OCI-LY1 (cell line): ENCODE data around the gene DGKA.

Source experiments
- H2AFZ ChIP-seq: fragments of 200-600 bp; sonication (generic), shearing (Covaris generic); 2 replicates; pipeline ENCODE4 v1.6.0; 2014; ENCODE audit warnings: antibody characterized with exemption, mild to moderate bottlenecking, low read length
- H3F3A ChIP-seq: fragments of 200-600 bp; sonication (generic), shearing (Covaris generic); 2 replicates; pipeline ENCODE4 v1.6.0; 2014; ENCODE audit warnings: mild to moderate bottlenecking, antibody characterized with exemption, low read length, moderate library complexity; ENCODE audit not compliant: insufficient read depth
- H3K27ac ChIP-seq: fragments of 200-600 bp; sonication (generic); 2 replicates; pipeline ENCODE4 v1.5.1; 2014; ENCODE audit warnings: low read length, mixed run types, mild to moderate bottlenecking, low read depth; ENCODE audit not compliant: poor library complexity, severe bottlenecking
- H3K27me3 ChIP-seq: fragments of 200-600 bp; sonication (generic); 2 replicates; pipeline ENCODE4 v1.6.0; 2014; ENCODE audit warnings: antibody characterized with exemption, mild to moderate bottlenecking, low read length, moderate library complexity; ENCODE audit not compliant: insufficient read depth
- H3K36me3 ChIP-seq: fragments of 200-600 bp; sonication (generic); 2 replicates; pipeline ENCODE4 v1.6.1; 2014; ENCODE audit warnings: mild to moderate bottlenecking, antibody characterized with exemption, low read length, moderate library complexity, mixed read lengths; ENCODE audit not compliant: insufficient read depth
- H3K4me1 ChIP-seq: fragments of 200-600 bp; sonication (generic); 2 replicates; pipeline ENCODE4 v1.5.1; 2014; ENCODE audit warnings: mild to moderate bottlenecking, low read length, moderate library complexity; ENCODE audit not compliant: insufficient read depth, severe bottlenecking
- H3K4me2 ChIP-seq: fragments of 200-600 bp; sonication (generic), shearing (Covaris generic); 2 replicates; pipeline ENCODE4 v1.6.1; 2014; ENCODE audit warnings: low read length
- H3K4me3 ChIP-seq: fragments of 200-600 bp; sonication (generic); 2 replicates; pipeline ENCODE4 v1.5.1; 2014; ENCODE audit warnings: low read length, low read depth, mild to moderate bottlenecking, mixed read lengths; ENCODE audit not compliant: poor library complexity, severe bottlenecking
- H3K79me2 ChIP-seq: fragments of 200-600 bp; shearing (Covaris generic); 2 replicates; pipeline ENCODE4 v1.6.1; 2016; ENCODE audit warnings: mixed run types, low read length, mixed read lengths; ENCODE audit not compliant: insufficient read depth
- H3K9ac ChIP-seq: fragments of 200-600 bp; sonication (generic), shearing (Covaris generic); 2 replicates; pipeline ENCODE4 v1.6.1; 2014; ENCODE audit warnings: mild to moderate bottlenecking, low read length, mixed read lengths
- H3K9me2 ChIP-seq: fragments of 200-600 bp; sonication (generic), shearing (Covaris generic); 2 replicates; pipeline ENCODE4 v1.6.1; 2014; ENCODE audit warnings: low read depth, mild to moderate bottlenecking, low read length, mixed read lengths
- H3K9me3 ChIP-seq: fragments of 200-600 bp; shearing (Covaris generic); 2 replicates; pipeline ENCODE4 v1.6.1; 2014; ENCODE audit warnings: low read length, mixed read lengths
- H4K20me1 ChIP-seq: fragments of 200-600 bp; sonication (generic), shearing (Covaris generic); 2 replicates; pipeline ENCODE4 v1.6.0; 2016; ENCODE audit warnings: mild to moderate bottlenecking, low read length; ENCODE audit not compliant: insufficient read depth
- EZH2 ChIP-seq: fragments of 200-600 bp; sonication (generic), shearing (Covaris generic); IDR thresholded peaks from 2 replicates; pipeline ENCODE4 v1.8.0; 2017; ENCODE audit warnings: borderline replicate concordance, mixed run types, mild to moderate bottlenecking, antibody characterized with exemption, low read length, moderate library complexity, mixed read lengths
- TF ChIP-seq, protein P1 (sequence below): fragments of 200-600 bp; sonication (generic), shearing (Covaris generic); IDR thresholded peaks from 2 replicates; pipeline ENCODE4 v1.5.1; 2017; ENCODE audit warnings: mild to moderate bottlenecking, antibody characterized with exemption, low read length, moderate library complexity, mixed read lengths

DGKA gene

DNA sequence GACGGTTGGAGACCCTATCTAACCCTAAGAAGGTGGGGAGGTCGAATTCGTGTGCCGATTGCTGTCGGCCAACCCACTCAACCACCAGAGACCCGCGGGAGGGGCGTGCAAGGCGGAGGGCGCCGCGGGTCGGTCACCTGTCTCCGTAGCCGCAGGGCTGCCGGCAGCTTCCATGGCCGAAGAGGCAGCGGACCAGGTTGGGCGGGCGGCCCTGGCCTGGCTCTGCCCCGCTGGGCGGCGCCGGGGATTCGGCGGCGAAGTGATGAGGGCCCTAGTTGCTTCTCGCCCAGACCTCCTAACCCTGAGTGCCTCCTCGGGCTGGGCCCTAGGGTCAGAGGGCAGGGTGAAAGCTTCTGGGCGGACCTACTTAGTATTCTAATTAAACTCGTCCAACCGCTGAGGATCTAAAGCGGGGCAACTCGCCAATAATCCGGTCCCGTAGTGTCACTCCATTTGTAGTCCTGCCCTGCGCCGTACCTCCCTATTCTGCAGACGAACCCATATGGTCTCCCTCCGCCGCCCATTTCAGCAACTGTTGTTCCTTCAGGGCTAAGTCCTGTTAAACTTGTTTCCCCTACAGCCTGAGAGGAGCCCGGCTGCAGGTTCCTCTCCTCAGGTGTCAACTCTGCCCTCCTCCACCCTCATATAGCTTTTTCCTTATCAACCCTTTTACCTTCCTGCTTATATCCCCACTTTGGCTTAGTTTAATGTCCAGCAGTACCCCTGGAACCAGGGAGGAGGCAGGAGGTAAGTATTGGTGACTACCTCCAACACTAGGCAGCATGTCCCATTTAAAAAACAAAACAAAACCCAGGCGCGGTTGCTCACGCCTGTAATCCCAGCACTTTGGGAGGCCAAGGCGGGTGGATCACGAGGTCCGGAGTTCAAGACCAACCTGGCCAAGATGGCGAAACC is 3.1 kb upstream of the DGKA start, which contains the start of gene PYM1:
PYM1 (minus strand) TSS at position 307 of the 915 bp plus-strand sequence; CDS start at position 174, 133 bp downstream.
- Histone ChIP-seq H2AFZ (no peak within 1 kb of the TSS), H3K9ac (peak within 1 kb of the TSS; percentile 91), H3K9me3 (no peaks in the 10 kb centered on the region), H3K4me2 (peak within 1 kb of the TSS; percentile 87), H3K27me3 (no peaks in the 10 kb centered on the region), H3K9me2 (no peaks in the 10 kb centered on the region), H3K79me2 (peaks cover 55% of the 10 kb centered on the region), H4K20me1 (no peaks in the 10 kb centered on the region), H3K4me1 (peaks cover 62% of the 10 kb centered on the region), H3K36me3 (peaks cover 33% of the 10 kb centered on the region), H3K4me3 (peak within 1 kb of the TSS; percentile 76), H3F3A (peaks cover 6% of the 10 kb centered on the region), H3K27ac (peak within 1 kb of the TSS; percentile 100)
- no peak for TF ChIP-seq EZH2
- TF ChIP-seq, protein P1, sequence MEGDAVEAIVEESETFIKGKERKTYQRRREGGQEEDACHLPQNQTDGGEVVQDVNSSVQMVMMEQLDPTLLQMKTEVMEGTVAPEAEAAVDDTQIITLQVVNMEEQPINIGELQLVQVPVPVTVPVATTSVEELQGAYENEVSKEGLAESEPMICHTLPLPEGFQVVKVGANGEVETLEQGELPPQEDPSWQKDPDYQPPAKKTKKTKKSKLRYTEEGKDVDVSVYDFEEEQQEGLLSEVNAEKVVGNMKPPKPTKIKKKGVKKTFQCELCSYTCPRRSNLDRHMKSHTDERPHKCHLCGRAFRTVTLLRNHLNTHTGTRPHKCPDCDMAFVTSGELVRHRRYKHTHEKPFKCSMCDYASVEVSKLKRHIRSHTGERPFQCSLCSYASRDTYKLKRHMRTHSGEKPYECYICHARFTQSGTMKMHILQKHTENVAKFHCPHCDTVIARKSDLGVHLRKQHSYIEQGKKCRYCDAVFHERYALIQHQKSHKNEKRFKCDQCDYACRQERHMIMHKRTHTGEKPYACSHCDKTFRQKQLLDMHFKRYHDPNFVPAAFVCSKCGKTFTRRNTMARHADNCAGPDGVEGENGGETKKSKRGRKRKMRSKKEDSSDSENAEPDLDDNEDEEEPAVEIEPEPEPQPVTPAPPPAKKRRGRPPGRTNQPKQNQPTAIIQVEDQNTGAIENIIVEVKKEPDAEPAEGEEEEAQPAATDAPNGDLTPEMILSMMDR: no peak

DNA sequence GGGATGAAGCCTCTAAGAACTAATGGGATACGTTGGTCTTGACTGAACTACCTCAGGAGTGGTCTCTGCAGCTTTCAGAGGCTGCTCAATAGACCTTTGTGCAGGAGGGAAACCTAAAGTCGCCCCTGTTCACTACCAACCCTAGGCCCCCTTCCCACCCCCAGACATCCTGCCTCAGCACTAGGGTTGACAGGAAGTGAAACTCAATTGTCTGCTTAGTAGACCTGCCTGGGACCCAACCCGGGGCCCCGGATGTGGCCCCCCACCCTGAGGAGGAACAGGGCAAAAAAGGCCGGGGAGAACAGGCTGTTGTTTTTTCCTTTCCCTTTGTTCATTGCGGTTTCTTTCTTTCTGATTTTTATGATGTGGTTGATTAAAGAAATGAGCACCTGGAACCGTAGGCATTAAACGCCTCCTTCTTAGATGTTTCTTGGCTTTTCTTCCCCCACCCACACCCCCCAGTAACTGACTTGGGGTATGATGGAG is 1.6 kb upstream of the DGKA start:
- H3K4me1 ChIP-seq: peaks cover 72% of the 10 kb centered on the region
- peak overlapping the region; percentile 93 for H3K4me2 ChIP-seq
- no peaks in the 10 kb centered on the region for H4K20me1 ChIP-seq
- peaks cover 47% of the 10 kb centered on the region for H3K79me2 ChIP-seq
- peak overlapping the region; percentile 100 for H3K27ac ChIP-seq
- no peaks in the 10 kb centered on the region for H3K9me2 ChIP-seq
- H3K36me3 ChIP-seq: peaks cover 33% of the 10 kb centered on the region
- H3F3A ChIP-seq: peaks cover 6% of the 10 kb centered on the region
- no peaks in the 10 kb centered on the region for H3K27me3 ChIP-seq
- TF ChIP-seq, protein P1: no peak
- TF ChIP-seq EZH2: no peak
- no peak overlapping the region for H2AFZ ChIP-seq
- H3K9ac ChIP-seq: peak overlapping the region; percentile 99
- no peaks in the 10 kb centered on the region for H3K9me3 ChIP-seq
- H3K4me3 ChIP-seq: peak overlapping the region; percentile 76

DNA sequence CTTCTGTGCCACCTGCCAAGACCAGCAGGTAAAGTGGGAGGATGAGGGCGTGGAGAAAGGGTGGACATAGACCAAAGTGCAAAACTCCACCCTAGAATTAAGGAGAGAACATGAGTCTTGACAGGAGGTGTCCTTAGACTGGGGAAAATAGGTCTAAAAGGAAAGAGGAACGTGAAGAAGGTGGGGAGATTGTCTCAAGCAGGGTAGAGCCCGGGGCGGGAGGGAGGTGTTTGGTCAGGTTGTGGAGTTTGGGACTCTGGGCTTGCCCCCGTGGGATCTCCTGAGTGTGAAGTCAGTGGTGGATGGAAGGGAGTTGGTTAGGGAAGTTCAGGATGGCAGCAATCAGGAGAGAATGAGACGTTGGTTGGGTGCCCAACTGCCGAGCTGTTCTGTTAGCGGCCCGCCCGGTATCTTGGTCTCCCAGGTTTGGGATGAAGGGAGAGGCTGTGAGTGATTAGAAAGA is 386 bp downstream of the DGKA start:
- Histone ChIP-seq H3K36me3 (peaks cover 36% of the 10 kb centered on the region; the same call in 1 of the 2 replicates), H3K4me1 (peaks cover 54% of the 10 kb centered on the region), H3K27ac (peak overlapping the region; percentile 100), H2AFZ (no peak overlapping the region), H3K4me2 (peak overlapping the region; percentile 93), H3K79me2 (peaks cover 27% of the 10 kb centered on the region), H3K9ac (peak overlapping the region; percentile 99), H3K4me3 (peak overlapping the region; percentile 95), H3K9me2 (no peaks in the 10 kb centered on the region), H3K27me3 (no peaks in the 10 kb centered on the region), H4K20me1 (no peaks in the 10 kb centered on the region), H3F3A (peaks cover 6% of the 10 kb centered on the region), H3K9me3 (no peaks in the 10 kb centered on the region)
- TF ChIP-seq, protein P1: no peak
- TF ChIP-seq EZH2: no peak
